HepG2 (cell line): ENCODE data around the gene KDELR3. TPM values are rescaled to one million over a fixed set of nuclear protein-coding genes. Genes with fewer than 3 reads are reported as not detected.

Source experiments
- ARID5B ChIP-seq: IDR thresholded peaks from 2 replicates; pipeline ENCODE4 v1.4.0; 2020; ENCODE audit warnings: mild to moderate bottlenecking, missing genetic modification reagents
- BRD4 ChIP-seq: sonication (generic); formaldehyde crosslinking; IDR thresholded peaks from 2 replicates; pipeline ENCODE4 v1.4.0; 2020; ENCODE audit warnings: missing genetic modification reagents
- EP300 ChIP-seq, 3 experiments: sonication (generic) in 1 of 3; formaldehyde crosslinking in 1 of 3; IDR thresholded peaks; 2 replicates each; pipeline versions ENCODE4 v1.5.1 to v1.6.1; 2011 to 2020; ENCODE audit warnings: low read depth in 2 of 3, low read length in 2 of 3, borderline replicate concordance in 1 of 3, improper control_type of control experiment in 1 of 3, mild to moderate bottlenecking in 1 of 3, missing genetic modification reagents in 1 of 3, moderate library complexity in 1 of 3
- EZH2 ChIP-seq: conservative IDR thresholded peaks from 2 replicates; pipeline ENCODE4 v1.6.1; 2012; ENCODE audit warnings: mild to moderate bottlenecking, low read depth, low read length, moderate library complexity
- FOXP4 ChIP-seq: sonication (generic); formaldehyde crosslinking; IDR thresholded peaks from 2 replicates; pipeline ENCODE4 v1.4.0; 2020; ENCODE audit warnings: missing genetic modification reagents
- MIXL1 ChIP-seq: IDR thresholded peaks from 2 replicates; pipeline ENCODE4 v1.6.1; 2016
- NPAS2 ChIP-seq: sonication (generic); formaldehyde crosslinking; IDR thresholded peaks from 2 replicates; pipeline ENCODE4 v1.8.0; 2022; ENCODE audit warnings: mild to moderate bottlenecking, missing genetic modification reagents, borderline replicate concordance
- SMAD3 ChIP-seq: sonication (generic); formaldehyde crosslinking; IDR thresholded peaks from 2 replicates; pipeline ENCODE4 v1.4.0; 2020; ENCODE audit warnings: missing genetic modification reagents
- SRY ChIP-seq: sonication (generic); formaldehyde crosslinking; IDR thresholded peaks from 2 replicates; pipeline ENCODE4 v1.8.0; 2022; ENCODE audit warnings: mild to moderate bottlenecking, missing genetic modification reagents
- TBL1XR1 ChIP-seq: fragments of 150-350 bp; IDR thresholded peaks from 2 replicates; pipeline ENCODE4 v1.6.1; 2014; ENCODE audit warnings: borderline replicate concordance, low read length; ENCODE audit not compliant: partially characterized antibody
- TIGD3 ChIP-seq: sonication (generic); formaldehyde crosslinking; IDR thresholded peaks from 2 replicates; pipeline ENCODE4 v1.5.1; 2020; ENCODE audit warnings: mild to moderate bottlenecking, missing genetic modification reagents, borderline replicate concordance
- ZNF121 ChIP-seq: sonication (generic); formaldehyde crosslinking; IDR thresholded peaks from 2 replicates; pipeline ENCODE4 v1.5.0; 2020; ENCODE audit warnings: mild to moderate bottlenecking, missing genetic modification reagents
- ZNF414 ChIP-seq: sonication (generic); formaldehyde crosslinking; IDR thresholded peaks from 2 replicates; pipeline ENCODE4 v1.5.0; 2020; ENCODE audit warnings: missing genetic modification reagents
- ZNF564 ChIP-seq: sonication (generic); formaldehyde crosslinking; IDR thresholded peaks from 2 replicates; pipeline ENCODE4 v1.8.1; 2023; ENCODE audit warnings: mild to moderate bottlenecking, missing genetic modification reagents
- ZNF781 ChIP-seq: sonication (generic); formaldehyde crosslinking; IDR thresholded peaks from 2 replicates; pipeline ENCODE4 v1.5.1; 2020; ENCODE audit warnings: borderline replicate concordance, mild to moderate bottlenecking, missing genetic modification reagents; ENCODE audit errors: not compliant biosample characterization
- ZSCAN22 ChIP-seq: sonication (generic); formaldehyde crosslinking; IDR thresholded peaks from 2 replicates; pipeline ENCODE4 v1.4.0; 2020; ENCODE audit warnings: mild to moderate bottlenecking, missing genetic modification reagents
- ZSCAN25 ChIP-seq: sonication (generic); formaldehyde crosslinking; IDR thresholded peaks from 2 replicates; pipeline ENCODE4 v1.8.0; 2022; ENCODE audit warnings: mild to moderate bottlenecking, missing genetic modification reagents
- ZSCAN5A ChIP-seq: sonication (generic); formaldehyde crosslinking; IDR thresholded peaks from 2 replicates; pipeline ENCODE4 v1.8.0; 2022; ENCODE audit warnings: mild to moderate bottlenecking, missing genetic modification reagents, borderline replicate concordance
- polyA plus RNA-seq, 8 experiments: library from polyadenylated mRNA; depleted of rRNA in 3 of 8; stranded (reverse) in 7 of 8; unstranded in 1 of 8; fragments of >200 nt; fragmentation: Illumina TruSeq in 4 of 8; extraction: Trizol in 4 of 8; gene quantifications; 2 replicates each; pipeline versions ENCODE4 v1.2.1 to v1.2.3, GENCODE V29; 2011 to 2016; ENCODE audit warnings: low read depth in 4 of 8, missing spikeins in 1 of 8, mixed read lengths in 1 of 8; ENCODE audit not compliant: insufficient read depth in 1 of 8
- total RNA-seq, 5 experiments: library from RNA; depleted of rRNA; stranded (reverse); fragments of >200 nt; fragmentation: Illumina TruSeq; extraction: Trizol; gene quantifications; 2 replicates each; pipeline ENCODE4 v1.2.3, GENCODE V29; 2016; ENCODE audit warnings: low read depth in 1 of 5

Gene KDELR3
- total and polyA plus RNA-seq, 2 of the 13 experiments (the other 11 are each of a cell fraction or from before 2014, with no cell fraction given), result 24.2 to 65.7 TPM

GRCh38 chr22:38506118-38506962 lies 38.4 kb downstream of the KDELR3 start, which contains the start of gene DDX17 (continued):
- no peak for TF ChIP-seq TIGD3 (CRISPR knock-in tag)
- TF ChIP-seq ZSCAN25 (CRISPR knock-in tag), result no peak
- no peak for TF ChIP-seq MIXL1 (CRISPR knock-in tag)
- TF ChIP-seq EZH2, result no peak
- peak; percentile 91 for TF ChIP-seq SRY (CRISPR knock-in tag)
- no peak for TF ChIP-seq ZSCAN5A (CRISPR knock-in tag)
- 0 out of 2 replicates have a peak, but pooled peaks have one; percentile 34 for TF ChIP-seq BRD4 (CRISPR knock-in tag)
- TF ChIP-seq FOXP4, result 0 out of 2 replicates have a peak, but pooled peaks have one; percentile 18
- peak; percentile 83 for TF ChIP-seq ZSCAN22 (CRISPR knock-in tag)
- no peak for TF ChIP-seq EP300 (IDR thresholded peaks at IDR 0.05; ENCODE audit: low read depth in 2 of 2, low read length in 2 of 2)
- 0 out of 2 replicates have a peak, but pooled peaks have one; percentile 6 for TF ChIP-seq EP300 (CRISPR knock-in tag; IDR thresholded peaks at IDR 0.05; ENCODE audit: borderline replicate concordance)
- TF ChIP-seq NPAS2, result no peak
- no peak; the same call in 1 of the 2 replicates for TF ChIP-seq ZNF564
- TF ChIP-seq ZNF121, result no peak
- TF ChIP-seq ZNF414, result no peak
- TF ChIP-seq TBL1XR1, result peak; percentile 25
- peak; percentile 2; the same call in 1 of the 2 replicates for TF ChIP-seq ARID5B (CRISPR knock-in tag)
- no peak for TF ChIP-seq ZNF781 (CRISPR knock-in tag)
- 0 out of 2 replicates have a peak, but pooled peaks have one; percentile 1 for TF ChIP-seq SMAD3 (CRISPR knock-in tag)
